IPS-20b (cell line): ENCODE results near the gene LRRN3.

ENCODE experiments used
- H3K27ac ChIP-seq: one replicate; pipeline ENCODE4 v1.5.1; 2013; ENCODE audit warnings: low read length
- H3K27me3 ChIP-seq: 2 replicates; pipeline ENCODE4 v1.6.1; 2013; ENCODE audit warnings: mild to moderate bottlenecking, low read length, inconsistent platforms; ENCODE audit not compliant: insufficient read depth
- H3K36me3 ChIP-seq: 2 replicates; pipeline ENCODE4 v1.6.1; 2013; ENCODE audit warnings: low read depth, mild to moderate bottlenecking, inconsistent platforms, low read length, moderate library complexity; ENCODE audit not compliant: insufficient read depth
- H3K4me1 ChIP-seq: 2 replicates; pipeline ENCODE4 v1.6.1; 2013; ENCODE audit warnings: mild to moderate bottlenecking, control low read depth, inconsistent platforms, low read length, moderate library complexity; ENCODE audit not compliant: insufficient read depth
- H3K4me3 ChIP-seq: 2 replicates; pipeline ENCODE4 v1.5.1; 2013; ENCODE audit warnings: mild to moderate bottlenecking, low read length, inconsistent platforms
- H3K9ac ChIP-seq: 2 replicates; pipeline ENCODE4 v1.6.1; 2013; ENCODE audit warnings: low read depth, mild to moderate bottlenecking, inconsistent platforms, low read length, moderate library complexity
- H3K9me3 ChIP-seq: 2 replicates; pipeline ENCODE4 v1.6.1; 2013; ENCODE audit warnings: mild to moderate bottlenecking, low read depth, low read length, inconsistent platforms; ENCODE audit not compliant: insufficient read depth

Gene LRRN3

GRCh38 chr7:111174510-111174909 lies 83.6 kb downstream of the LRRN3 start:
- H3K9me3 ChIP-seq: no peaks in the 10 kb centered on the region
- no peak overlapping the region for H3K4me3 ChIP-seq
- no peaks in the 10 kb centered on the region for H3K27me3 ChIP-seq
- no peak overlapping the region for H3K27ac ChIP-seq
- H3K36me3 ChIP-seq: no peaks in the 10 kb centered on the region
- H3K4me1 ChIP-seq: no peaks in the 10 kb centered on the region
- no peak overlapping the region for H3K9ac ChIP-seq
